GM18951 (cell line): ENCODE measurements around the gene OBSCN.

Experiments
- POLR2A ChIP-seq: IDR thresholded peaks from 4 replicates; pipeline ENCODE4 v1.6.1; 2011; ENCODE audit warnings: mild to moderate bottlenecking; ENCODE audit not compliant: insufficient read length, insufficient read depth; ENCODE audit errors: extremely low read depth
- in situ Hi-C: fragments of 300-500 bp; cut with MboI; formaldehyde crosslinking; loops from one replicate; pipeline ENCODE4 v1.12.0; 2022; ENCODE audit warnings: low sequenced_read_pairs, mixed read lengths, inconsistent platforms; ENCODE audit not compliant: unreplicated experiment

The OBSCN gene

GRCh38 chr1:228210076-228210651 is 2.3 kb downstream of the OBSCN start:
- in situ Hi-C loops: no loop called here
- TF ChIP-seq POLR2A: no peak

DNA sequence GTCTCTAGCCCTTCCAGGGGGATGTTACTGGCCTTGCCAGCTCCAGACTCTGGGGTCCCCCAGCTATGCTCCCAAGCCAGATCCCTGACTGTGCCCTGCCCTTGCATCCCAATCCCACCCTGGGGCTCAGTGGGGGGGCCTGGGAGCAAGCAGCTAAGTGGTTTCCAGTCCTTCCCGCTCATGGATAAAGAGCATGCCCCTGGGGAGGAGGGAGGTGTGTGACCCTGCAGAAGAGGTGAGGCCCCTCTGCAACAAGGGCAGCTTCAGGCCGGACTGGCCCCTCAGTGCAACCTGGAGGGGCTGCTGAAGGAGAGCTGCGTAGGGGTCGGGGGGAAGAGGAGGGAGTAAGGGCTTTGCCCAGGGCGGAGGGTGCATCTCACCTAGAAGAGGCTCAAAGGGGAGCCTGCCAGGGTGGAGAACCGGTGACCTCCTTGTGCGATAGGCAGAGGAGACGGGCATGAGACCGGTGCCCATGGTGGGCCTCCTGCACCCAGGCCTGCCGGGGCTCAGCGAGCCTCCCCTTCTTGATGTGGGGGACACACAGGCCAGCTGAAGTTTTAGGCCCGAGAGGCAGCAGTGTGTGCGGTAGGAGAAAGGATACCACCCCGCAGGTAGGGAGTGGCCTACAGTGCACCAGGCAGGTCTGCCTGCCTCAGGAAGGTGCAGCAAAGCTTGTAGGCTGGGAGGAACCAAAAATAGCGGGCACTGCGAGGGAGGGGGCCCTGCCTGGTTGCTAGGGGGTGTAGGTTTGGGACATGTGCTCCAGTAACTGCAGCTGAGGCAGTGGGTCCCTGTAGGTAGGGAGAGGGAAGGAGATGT is 3.1 kb downstream of the OBSCN start:
- in situ Hi-C loops: no loop called here

GRCh38 chr1:228211531-228212414 is 3.9 kb downstream of the OBSCN start:
- in situ Hi-C loops: no loop called here
- TF ChIP-seq POLR2A: no peak

More for the DNA sequence above, 3.1 kb downstream of the OBSCN start:
- no peak for TF ChIP-seq POLR2A

GRCh38 chr1:228212415-228212965 is 4.6 kb downstream of the OBSCN start:
- in situ Hi-C loops: no loop called here

GRCh38 chr1:228212966-228213844 is 5.4 kb downstream of the OBSCN start:
- in situ Hi-C loops: no loop called here
- TF ChIP-seq POLR2A: no peak

More at GRCh38 chr1:228212415-228212965, 4.6 kb downstream of the OBSCN start:
- no peak for TF ChIP-seq POLR2A

GRCh38 chr1:228213917-228214808 is 6.3 kb downstream of the OBSCN start:
- no peak for TF ChIP-seq POLR2A
- in situ Hi-C loops: no loop called here

DNA sequence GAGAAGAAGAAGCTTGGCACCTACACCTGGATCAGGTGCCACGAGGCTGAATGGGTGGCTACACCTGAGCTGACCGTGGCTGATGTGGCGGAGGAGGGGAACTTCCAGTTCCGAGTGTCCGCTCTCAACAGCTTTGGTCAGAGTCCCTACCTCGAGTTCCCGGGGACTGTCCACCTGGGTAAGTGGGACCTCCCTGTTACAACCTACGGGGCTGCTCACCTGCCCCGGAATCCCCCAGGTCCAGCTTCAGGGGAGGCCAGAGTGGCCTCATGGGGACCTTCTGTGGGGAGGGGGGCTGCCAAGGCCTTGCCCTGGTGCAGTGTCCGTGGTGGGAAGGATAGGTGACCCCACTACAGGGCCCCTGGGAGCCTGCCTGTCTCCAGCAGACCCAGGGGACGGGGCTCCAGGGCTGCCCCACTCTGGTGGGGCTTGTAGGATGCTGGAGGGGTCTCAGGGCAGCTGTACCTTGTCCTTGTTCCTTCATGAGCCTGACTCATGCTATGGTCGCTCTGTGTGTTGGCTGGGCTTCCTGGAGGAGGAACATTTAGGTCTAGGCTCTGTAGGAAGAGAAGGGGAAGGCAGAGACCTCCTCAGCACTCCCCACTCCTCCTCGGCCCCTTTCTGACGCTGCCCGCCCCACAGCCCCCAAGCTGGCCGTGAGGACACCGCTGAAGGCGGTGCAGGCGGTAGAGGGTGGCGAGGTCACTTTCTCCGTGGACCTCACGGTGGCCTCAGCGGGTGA is 7.2 kb downstream of the OBSCN start:
- in situ Hi-C loops: no loop called here
- TF ChIP-seq POLR2A: no peak

DNA sequence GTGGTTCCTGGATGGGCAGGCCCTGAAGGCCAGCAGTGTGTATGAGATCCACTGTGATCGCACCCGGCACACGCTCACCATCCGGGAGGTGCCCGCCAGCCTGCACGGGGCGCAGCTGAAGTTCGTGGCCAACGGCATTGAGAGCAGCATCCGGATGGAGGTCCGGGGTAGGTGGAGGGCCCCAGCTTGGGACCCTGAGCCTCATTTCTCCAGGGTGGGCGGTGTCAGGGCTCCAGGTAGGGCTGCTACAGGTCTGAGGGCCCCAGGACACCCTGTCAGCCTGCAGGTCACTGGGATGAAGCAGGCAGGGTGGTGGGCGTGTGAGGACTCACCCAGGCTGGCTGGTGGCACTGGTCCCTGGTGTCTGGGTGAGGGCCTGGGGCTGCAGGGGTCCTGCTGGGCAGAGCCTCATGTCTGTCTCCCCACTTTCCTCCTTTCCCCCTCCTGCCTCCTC is 7.8 kb downstream of the OBSCN start:
- TF ChIP-seq POLR2A: no peak
- in situ Hi-C loops: no loop called here

GRCh38 chr1:228216371-228217320 is 8.8 kb downstream of the OBSCN start:
- in situ Hi-C loops: no loop called here

More at GRCh38 chr1:228216371-228217320, 8.8 kb downstream of the OBSCN start:
- TF ChIP-seq POLR2A: no peak
